Mesodermal cell (in vitro differentiated cells): ENCODE results near the gene B3GALT2. TPM values are rescaled to one million over a fixed set of nuclear protein-coding genes. Genes with fewer than 3 reads are reported as not detected.
"Not testable (repeated sequence)": the region's sequence is repeated elsewhere in the genome, so short reads cannot be mapped to it uniquely, and the experiment has no call there.

Experiments
- H3K27ac ChIP-seq: 2 replicates; pipeline ENCODE4 v1.7.0; 2013; ENCODE audit warnings: mild to moderate bottlenecking, low read depth, low read length, moderate library complexity; ENCODE audit not compliant: severe bottlenecking
- H3K36me3 ChIP-seq: 2 replicates; pipeline ENCODE4 v1.7.1; 2013; ENCODE audit warnings: mild to moderate bottlenecking, low read length, moderate library complexity; ENCODE audit not compliant: control insufficient read depth, insufficient read depth
- H3K4me1 ChIP-seq: one replicate; pipeline ENCODE4 v1.7.1; 2013; ENCODE audit warnings: mild to moderate bottlenecking, low read length; ENCODE audit not compliant: insufficient read depth, control insufficient read depth, poor library complexity, severe bottlenecking
- H3K4me3 ChIP-seq: 2 replicates; pipeline ENCODE4 v1.7.0; 2013; ENCODE audit warnings: low read length, control low read depth, mild to moderate bottlenecking; ENCODE audit not compliant: insufficient read depth, poor library complexity, severe bottlenecking; ENCODE audit errors: extremely low read depth
- H3K9me3 ChIP-seq: 2 replicates; pipeline ENCODE4 v1.7.1; 2013; ENCODE audit warnings: mild to moderate bottlenecking, low read length, moderate library complexity; ENCODE audit not compliant: control insufficient read depth
- WGBS, 2 experiments: methylation state at CpG; one replicate each; pipeline ENCODE4 v1.1.5; 2013; ENCODE audit warnings: missing lambda C conversion rate in 2 of 2; ENCODE audit not compliant: insufficient coverage in 2 of 2; 5-methylcytosine and 5-hydroxymethylcytosine counted together
- polyA plus RNA-seq, 2 experiments: library from polyadenylated mRNA; stranded (reverse); fragments of 50-300 nt; gene quantifications; one replicate each; pipeline ENCODE4 v1.2.3, GENCODE V29; 2013

B3GALT2 gene
- 0.44 TPM for polyA plus RNA-seq (2013, experiment 1 of 2)
- 0.40 TPM for polyA plus RNA-seq (2013, experiment 2 of 2)

GRCh38 chr1:193185901-193186731 is at the start of gene B3GALT2:
Gene B3GALT2, minus strand, starts transcription at chr1:193186613. Its CDS starts 5,051 bp downstream, at chr1:193181562.
- H3K36me3 ChIP-seq, result peaks cover 5% of the 10 kb centered on the region
- H3K4me3 ChIP-seq, result no peak within 1 kb of the TSS
- 72 to 81% methylated on average over 11 to 12 of the region's 13 CpGs for WGBS, 2 experiments
- H3K27ac ChIP-seq, result peak within 1 kb of the TSS; percentile 65
- H3K4me1 ChIP-seq, result peaks cover 10% of the 10 kb centered on the region
- no peaks in the 10 kb centered on the region for H3K9me3 ChIP-seq

- Histone ChIP-seq H3K4me1 (no peaks in the 10 kb centered on the region), H3K9me3 (no peaks in the 10 kb centered on the region), H3K4me3 (no peak overlapping the region), H3K36me3 (peaks cover 25% of the 10 kb centered on the region), H3K27ac (no peak overlapping the region)
- WGBS, 2 experiments, result no CpG with 5 or more reads among the region's 1 CpG
Observed at GRCh38 chr1:193234530-193234929, 48.1 kb upstream of the B3GALT2 start.

GRCh38 chr1:193231146-193231545 is 44.7 kb upstream of the B3GALT2 start:
- not testable (repeated sequence) for H3K27ac ChIP-seq, H3K4me1 ChIP-seq, H3K4me3 ChIP-seq, H3K9me3 ChIP-seq
- peaks cover 14% of the 10 kb centered on the region for H3K36me3 ChIP-seq

- Histone ChIP-seq H3K4me3 (no peak overlapping the region), H3K4me1 (no peaks in the 10 kb centered on the region), H3K36me3 (peaks cover 8% of the 10 kb centered on the region), H3K27ac (no peak overlapping the region), H3K9me3 (no peaks in the 10 kb centered on the region)
- 100% methylated on average over 1 to 2 of the region's 3 CpGs for WGBS, 2 experiments
Observed at GRCh38 chr1:193229136-193229535, 42.7 kb upstream of the B3GALT2 start.

- H3K9me3 ChIP-seq, result no peaks in the 10 kb centered on the region
- no peaks in the 10 kb centered on the region for H3K4me1 ChIP-seq
- peaks cover 25% of the 10 kb centered on the region for H3K36me3 ChIP-seq
- H3K4me3 ChIP-seq, result no peak overlapping the region
- 70 to 93% methylated on average over 2 of the region's 8 CpGs for WGBS, 2 experiments
- H3K27ac ChIP-seq, result no peak overlapping the region
Observed at GRCh38 chr1:193222056-193222615, 35.7 kb upstream of the B3GALT2 start.

GRCh38 chr1:193221651-193222050 is 35.2 kb upstream of the B3GALT2 start:
- no peaks in the 10 kb centered on the region for H3K4me1 ChIP-seq
- no peak overlapping the region for H3K4me3 ChIP-seq
- no peaks in the 10 kb centered on the region for H3K9me3 ChIP-seq
- no peak overlapping the region for H3K27ac ChIP-seq
- H3K36me3 ChIP-seq, result peaks cover 29% of the 10 kb centered on the region

- no peaks in the 10 kb centered on the region for H3K9me3 ChIP-seq
- H3K4me3 ChIP-seq, result no peak overlapping the region
- H3K4me1 ChIP-seq, result no peaks in the 10 kb centered on the region
- H3K27ac ChIP-seq, result no peak overlapping the region
- WGBS, 2 experiments, result no CpG with 5 or more reads among the region's 4 CpGs
- peaks cover 47% of the 10 kb centered on the region for H3K36me3 ChIP-seq
Observed at GRCh38 chr1:193219391-193219790, 33.0 kb upstream of the B3GALT2 start.

- Histone ChIP-seq H3K4me1 (no peaks in the 10 kb centered on the region), H3K4me3 (no peak overlapping the region), H3K27ac (no peak overlapping the region), H3K9me3 (no peaks in the 10 kb centered on the region), H3K36me3 (peaks cover 64% of the 10 kb centered on the region)
- WGBS, 2 experiments, result 65% methylated on average over 3 of the region's 8 CpGs; no CpG with 5 or more reads in 1 of the 2 experiments
Observed at GRCh38 chr1:193216920-193217319, 30.5 kb upstream of the B3GALT2 start.

- H3K4me3 ChIP-seq, result no peak overlapping the region
- no peaks in the 10 kb centered on the region for H3K4me1 ChIP-seq
- no peak overlapping the region for H3K27ac ChIP-seq
- no CpG with 5 or more reads among the region's 4 CpGs for WGBS, 2 experiments
- H3K36me3 ChIP-seq, result peaks cover 72% of the 10 kb centered on the region
- peaks cover 5% of the 10 kb centered on the region for H3K9me3 ChIP-seq
Observed at GRCh38 chr1:193213998-193214397, 27.6 kb upstream of the B3GALT2 start.

GRCh38 chr1:193212637-193213036 is 26.2 kb upstream of the B3GALT2 start:
- H3K27ac ChIP-seq, result no peak overlapping the region
- WGBS, 2 experiments, result 80% methylated on average over 1 of the region's 2 CpGs; no CpG with 5 or more reads in 1 of the 2 experiments

GRCh38 chr1:193211539-193211938 is 25.1 kb upstream of the B3GALT2 start:
- no CpG with 5 or more reads among the region's 1 CpG for WGBS, 2 experiments
- peak overlapping the region; percentile 16 for H3K27ac ChIP-seq
- H3K4me1 ChIP-seq, result no peaks in the 10 kb centered on the region
- no peak overlapping the region for H3K4me3 ChIP-seq
- peaks cover 5% of the 10 kb centered on the region for H3K9me3 ChIP-seq
- H3K36me3 ChIP-seq, result peaks cover 64% of the 10 kb centered on the region

More at GRCh38 chr1:193212637-193213036, 26.2 kb upstream of the B3GALT2 start:
- H3K4me3 ChIP-seq, result no peak overlapping the region
- H3K9me3 ChIP-seq, result peaks cover 5% of the 10 kb centered on the region
- no peaks in the 10 kb centered on the region for H3K4me1 ChIP-seq
- peaks cover 61% of the 10 kb centered on the region for H3K36me3 ChIP-seq
